HG02884 (cell line): ENCODE data around the gene SHISA5.

Source experiments
- ATAC-seq: cut with Tn5 transposase; IDR thresholded peaks from one replicate; pipeline ENCODE4 v1.9.1; 2021; ENCODE audit warnings: mild to moderate bottlenecking, moderate library complexity; ENCODE audit not compliant: unreplicated experiment

Gene SHISA5

GRCh38 chr3:48432411-48433371 lies 71.3 kb downstream of the SHISA5 start:
- ATAC-seq = no peak

GRCh38 chr3:48431224-48432029 lies 72.5 kb downstream of the SHISA5 start:
- ATAC-seq = no peak

GRCh38 chr3:48430708-48431101 lies 73.3 kb downstream of the SHISA5 start:
- ATAC-seq = no peak

- ATAC-seq = no peak
Measured at GRCh38 chr3:48429960-48430707, 73.8 kb downstream of the SHISA5 start, which contains the start of gene PLXNB1. TSS of gene PLXNB1 (minus strand) at chr3:48430086. CDS start at chr3:48424611, 5,475 bp downstream.

DNA sequence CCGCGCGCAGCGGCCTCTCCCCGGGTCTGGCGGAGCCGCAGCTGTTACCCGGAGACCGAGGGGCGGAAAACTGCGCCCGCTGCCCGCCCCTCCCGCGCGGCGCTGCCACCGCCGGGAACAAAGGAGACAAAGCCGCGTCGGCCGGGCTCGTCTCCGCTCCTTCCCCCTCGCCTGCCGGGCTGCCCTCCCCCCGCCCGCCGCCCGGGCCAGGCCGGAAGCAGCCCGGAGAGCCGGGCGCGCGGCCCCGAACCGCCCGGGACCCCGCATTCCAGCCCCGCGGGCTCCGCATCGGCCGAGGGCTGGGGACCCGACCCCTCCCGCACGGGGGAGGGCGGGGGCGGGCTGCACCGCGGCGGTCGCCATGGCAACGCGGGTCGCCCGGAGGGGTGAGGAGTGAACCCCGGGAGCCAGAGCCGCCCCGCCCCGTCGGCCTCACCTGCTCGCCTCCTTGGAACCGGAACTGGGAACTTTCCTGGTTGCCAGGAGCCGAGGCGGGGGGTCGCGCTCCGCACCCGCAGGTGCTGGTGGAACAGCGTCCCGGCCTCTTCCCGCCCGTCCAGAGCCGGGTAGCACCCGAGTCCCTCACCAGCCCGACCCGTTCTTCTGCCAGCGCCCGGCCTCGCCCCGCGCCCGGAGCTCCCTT lies 74.5 kb downstream of the SHISA5 start:
- ATAC-seq = no peak

DNA sequence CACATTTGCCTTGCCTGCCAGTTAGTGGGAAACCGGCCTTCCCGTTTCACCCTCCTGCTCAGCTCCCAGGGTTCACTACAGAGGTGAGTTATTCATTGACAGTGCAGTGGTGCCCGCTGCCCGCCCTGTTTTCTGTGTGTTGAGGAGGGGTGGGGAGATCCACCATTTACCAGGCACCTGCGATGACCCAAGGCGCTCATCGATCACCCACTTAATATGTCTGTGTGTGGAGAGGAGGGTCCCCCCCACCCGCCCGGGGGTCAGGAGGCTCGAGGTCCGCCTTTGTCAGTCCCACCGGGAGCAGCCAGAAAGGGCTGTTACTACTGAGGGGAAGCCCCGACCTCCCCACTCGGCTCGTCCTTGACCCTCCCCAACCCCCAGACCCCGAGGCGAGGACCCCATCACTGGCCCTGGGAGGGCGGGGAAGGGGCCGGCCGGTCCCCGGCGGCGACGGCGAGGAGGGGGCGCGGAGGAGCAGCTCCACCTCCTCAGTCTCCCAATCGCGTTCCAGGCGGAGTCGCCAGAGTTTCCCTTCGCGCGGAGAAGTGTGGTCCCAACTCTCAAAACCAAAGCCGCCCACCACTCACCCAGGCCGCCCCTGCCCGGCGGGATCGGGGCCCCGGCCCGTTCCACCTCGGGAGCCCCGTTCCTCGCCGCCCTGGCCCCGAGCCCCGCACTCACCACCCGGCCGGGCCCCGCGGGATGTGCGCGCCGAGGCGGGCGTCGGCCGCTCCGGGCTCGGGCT lies 75.2 kb downstream of the SHISA5 start:
- no peak for ATAC-seq

GRCh38 chr3:48428088-48428571 lies 75.8 kb downstream of the SHISA5 start:
- no peak for ATAC-seq

- ATAC-seq = no peak
Measured at GRCh38 chr3:48427630-48427962, 76.4 kb downstream of the SHISA5 start.

DNA sequence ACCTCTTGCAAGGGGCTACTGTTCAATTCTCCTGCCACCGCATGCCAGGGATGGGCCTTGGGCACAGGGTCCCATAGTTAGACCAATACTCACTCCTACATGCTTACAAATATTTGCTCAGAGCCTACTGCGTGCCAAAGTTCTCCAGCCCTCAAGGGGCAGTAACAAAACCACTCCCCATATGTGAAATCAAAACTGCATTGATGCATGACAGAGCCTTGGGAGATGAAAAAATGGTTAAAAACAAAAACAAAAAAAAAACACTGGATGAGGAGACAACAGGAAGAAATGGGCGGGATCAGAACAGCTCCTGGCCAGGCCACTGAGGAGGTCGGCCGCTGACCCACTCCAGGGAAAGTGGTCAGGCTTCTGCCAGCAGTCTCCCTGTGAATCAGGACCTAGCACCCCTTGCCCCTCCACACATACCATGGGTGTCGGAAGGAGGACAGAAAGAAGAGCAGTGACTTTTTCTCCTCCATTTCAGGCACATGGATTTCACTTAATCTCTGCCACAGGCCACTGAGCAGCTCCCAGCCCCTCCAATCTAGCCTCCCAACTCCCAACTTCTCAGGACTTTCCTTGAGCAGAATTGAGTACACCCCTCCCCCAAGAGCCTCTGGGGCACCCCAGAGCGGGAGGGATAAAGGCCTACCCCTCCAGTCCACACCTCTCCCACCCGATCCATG lies 76.9 kb downstream of the SHISA5 start:
- no peak for ATAC-seq

DNA sequence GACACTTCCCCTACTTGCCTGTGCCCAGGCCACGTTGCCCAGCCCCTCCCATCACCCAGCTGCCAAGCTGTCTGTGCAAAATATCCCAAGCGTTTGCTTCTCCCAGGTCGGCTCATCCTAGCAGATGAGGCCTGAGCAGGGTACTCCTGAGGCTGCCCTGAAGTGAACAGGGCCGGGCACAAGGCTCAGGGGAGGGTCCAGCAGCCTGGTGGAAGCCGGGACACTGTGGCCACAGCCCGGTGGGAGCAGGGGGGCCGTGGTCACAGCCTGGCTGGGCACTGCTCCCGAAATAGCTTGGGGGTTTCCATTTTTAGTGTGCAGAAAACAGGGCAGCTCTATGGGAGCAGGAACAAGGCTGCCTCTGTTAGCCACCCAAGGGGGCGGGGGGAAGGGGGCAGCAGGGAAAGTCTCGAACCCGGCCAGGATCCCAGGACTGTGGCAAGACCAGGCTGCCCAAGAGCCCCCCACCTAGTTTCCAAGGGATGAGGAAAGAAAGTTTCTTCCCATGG lies 77.5 kb downstream of the SHISA5 start:
- no peak for ATAC-seq

DNA sequence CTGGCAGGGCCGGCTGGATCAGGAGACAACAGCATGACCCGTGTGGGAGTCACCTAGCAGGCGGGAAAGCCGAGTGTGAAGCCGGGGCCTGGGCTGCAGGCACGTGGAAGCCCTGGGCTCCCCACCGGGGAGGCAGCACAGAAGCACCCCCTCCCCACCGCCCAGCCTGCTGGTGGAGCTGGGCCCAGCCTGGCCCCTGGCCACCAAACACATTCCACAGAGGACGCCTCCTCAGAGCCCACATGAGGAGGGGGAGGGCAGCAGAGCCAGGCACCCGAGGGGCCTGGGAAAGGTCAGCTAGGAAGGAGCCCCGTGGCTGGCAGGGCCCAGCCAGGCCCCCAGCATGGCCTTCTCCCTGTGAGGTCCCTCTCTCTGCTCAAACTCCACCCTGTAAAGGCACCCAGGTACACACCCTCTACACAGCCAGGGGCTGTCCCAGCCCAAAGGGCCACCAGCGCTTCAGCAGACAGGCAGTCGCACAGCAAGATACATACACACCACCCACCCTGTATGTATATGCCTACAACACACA lies 78.6 kb downstream of the SHISA5 start:
- no peak for ATAC-seq

GRCh38 chr3:48423883-48424695 lies 79.9 kb downstream of the SHISA5 start:
- no peak for ATAC-seq

DNA sequence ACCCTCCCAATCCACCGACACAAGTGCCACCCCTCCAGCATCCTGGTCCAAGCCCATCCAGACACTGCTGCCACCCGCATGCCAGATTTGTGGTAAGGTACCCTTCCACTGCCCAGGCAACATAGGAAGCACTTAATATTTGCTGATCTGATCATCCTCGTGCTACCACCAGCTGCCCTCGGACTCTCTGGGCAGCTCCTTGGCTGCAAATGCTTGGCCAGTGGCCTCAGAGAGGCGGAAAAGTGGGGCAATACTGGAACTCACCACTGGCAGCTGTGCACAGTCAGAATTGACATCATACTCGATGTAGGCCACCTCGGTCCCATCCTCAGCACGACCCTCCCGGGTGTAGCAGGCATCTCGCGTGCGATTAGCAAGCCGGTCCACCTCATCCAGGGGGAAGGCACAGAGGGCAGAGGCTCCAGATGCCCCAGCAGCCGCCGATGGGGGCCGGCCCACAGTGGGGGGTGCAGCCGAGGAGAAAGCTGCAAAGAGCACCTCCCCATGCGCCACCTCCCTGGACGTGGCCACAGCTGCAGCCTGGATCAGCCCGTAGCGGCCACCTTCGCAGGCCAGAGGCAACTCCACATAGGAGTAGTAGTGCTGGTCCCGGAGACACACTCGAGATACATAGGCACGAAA lies 80.6 kb downstream of the SHISA5 start:
- no peak for ATAC-seq

DNA sequence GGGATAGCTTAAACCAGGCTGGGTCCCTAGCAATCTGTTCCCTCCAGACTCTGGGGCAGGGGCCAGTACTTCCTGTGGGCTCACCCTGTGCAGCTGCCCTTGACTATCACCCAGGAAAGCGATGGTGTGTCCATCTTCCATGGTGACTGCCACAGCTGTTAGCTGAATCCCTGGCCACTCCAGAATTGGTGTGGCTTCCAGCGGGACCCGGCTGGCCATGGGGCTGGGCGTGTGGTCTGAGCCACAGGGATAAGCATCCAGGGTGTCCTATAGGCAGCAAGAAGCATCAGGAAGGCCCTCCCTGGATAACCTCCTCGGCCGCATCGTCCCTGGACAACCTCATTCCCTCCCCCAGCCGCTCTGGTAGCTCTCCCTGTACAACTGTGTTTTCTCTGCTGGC lies 81.3 kb downstream of the SHISA5 start:
- no peak for ATAC-seq

DNA sequence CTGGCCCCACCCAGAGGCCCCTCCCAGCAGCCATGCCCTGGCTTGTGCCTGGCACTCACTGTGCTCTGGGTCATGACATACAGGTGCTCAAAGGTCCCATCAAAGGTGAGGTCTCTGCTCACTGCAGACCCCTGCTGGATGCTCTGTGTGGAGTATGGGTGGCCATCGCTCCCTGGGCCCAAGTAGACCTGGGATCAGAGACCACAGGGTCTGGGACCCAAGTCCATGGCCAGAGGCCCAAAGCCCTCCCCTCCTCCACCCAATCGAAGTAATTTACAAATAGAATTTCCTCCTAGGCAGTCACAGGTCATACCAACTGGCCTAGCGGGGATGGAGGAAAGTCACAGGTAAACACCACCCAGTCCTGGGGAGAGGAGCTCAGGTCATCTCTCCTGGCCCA lies 81.7 kb downstream of the SHISA5 start:
- no peak for ATAC-seq

DNA sequence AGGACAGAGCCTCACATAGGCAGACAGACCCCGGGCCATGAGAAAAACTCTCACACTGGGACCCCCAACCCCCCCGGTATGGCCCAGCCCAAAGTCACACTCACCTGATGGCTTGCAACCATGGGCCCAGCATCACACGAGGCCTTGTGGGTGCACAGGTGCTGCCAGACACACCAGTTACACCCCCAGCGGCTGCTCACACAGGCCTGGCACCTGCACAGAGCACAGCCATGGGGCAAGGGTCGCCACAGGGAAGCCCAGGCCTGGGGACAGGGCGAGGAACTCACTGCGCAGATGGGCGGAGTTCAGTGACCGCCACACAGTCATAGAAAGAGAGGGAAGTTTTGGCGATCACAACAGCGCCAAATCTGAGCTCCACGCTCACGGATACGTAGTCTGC lies 83.4 kb downstream of the SHISA5 start:
- no peak for ATAC-seq

DNA sequence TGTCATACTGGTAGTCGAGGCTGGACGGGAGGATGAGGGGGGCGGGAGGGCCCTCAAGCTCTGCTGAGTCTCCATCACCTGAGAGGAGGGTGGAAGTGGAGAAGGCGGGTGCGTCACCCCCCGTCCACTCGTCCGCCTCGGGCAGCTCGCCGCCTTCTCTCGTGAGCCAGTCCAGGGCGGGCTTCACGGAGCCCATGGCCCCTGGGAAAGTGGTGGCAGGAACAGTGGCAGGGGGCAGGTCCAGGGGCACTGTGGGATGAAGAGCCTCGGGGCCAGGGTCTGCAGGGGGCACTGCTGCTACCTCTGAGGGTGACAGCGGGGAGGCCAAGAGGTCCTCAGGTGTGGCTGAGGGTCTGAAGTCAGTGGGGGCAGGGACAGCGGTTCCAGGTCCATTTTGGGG lies 84.4 kb downstream of the SHISA5 start:
- ATAC-seq = no peak
